GM19455 (cell line): ENCODE data around the gene CDX2.
"Not testable (repeated sequence)": the region's sequence is repeated elsewhere in the genome, so short reads cannot be mapped to it uniquely, and the experiment has no call there.

Experiments used
- ATAC-seq: cut with Tn5 transposase; IDR thresholded peaks from one replicate; pipeline ENCODE4 v1.9.1; 2021; ENCODE audit not compliant: unreplicated experiment

Gene CDX2, protein sequence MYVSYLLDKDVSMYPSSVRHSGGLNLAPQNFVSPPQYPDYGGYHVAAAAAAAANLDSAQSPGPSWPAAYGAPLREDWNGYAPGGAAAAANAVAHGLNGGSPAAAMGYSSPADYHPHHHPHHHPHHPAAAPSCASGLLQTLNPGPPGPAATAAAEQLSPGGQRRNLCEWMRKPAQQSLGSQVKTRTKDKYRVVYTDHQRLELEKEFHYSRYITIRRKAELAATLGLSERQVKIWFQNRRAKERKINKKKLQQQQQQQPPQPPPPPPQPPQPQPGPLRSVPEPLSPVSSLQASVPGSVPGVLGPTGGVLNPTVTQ

DNA sequence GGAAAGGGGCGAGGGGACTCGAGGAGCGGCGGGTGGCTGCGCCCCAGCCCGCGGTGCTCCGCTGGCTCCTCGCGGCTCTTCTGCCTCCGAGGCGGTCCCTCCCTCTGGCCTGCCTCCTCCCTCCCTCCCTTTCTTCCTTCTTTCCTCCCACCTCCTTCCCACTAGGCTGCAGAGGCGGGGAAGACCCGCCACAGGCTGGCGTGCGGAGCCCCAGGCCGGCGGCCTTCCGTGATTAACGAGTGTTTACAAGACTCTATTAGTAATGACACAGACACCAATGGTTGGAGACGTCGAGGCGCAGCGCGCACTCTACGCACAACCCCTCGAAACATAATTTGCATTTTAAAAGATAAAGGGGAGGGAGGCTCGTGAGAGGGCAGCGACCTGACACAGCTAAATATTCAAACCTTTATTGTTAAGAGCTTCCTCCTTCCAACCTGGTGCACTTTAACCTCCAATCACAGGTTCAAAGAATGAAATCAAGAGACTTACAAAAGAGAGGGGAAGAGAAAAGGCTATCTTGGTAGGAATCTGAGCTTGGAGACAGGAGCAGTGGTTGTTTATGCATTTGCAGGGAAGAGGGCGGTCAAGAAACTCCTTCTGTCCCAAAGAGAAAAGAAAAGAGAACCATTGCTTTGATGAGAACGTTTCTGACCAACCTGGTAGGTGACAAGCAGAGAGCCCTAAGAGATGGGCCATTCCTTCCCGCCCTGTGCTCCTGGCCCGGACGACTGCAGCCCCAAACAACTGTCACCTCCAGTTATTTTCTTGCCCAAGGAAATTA is at the start of gene CDX2:
Gene CDX2, minus strand, starts transcription at position 234 of the 784 bp plus-strand sequence. CDS start 309 bp downstream, outside the sequence.
- no peak for ATAC-seq

GRCh38 chr13:28014301-28014700 is 45.2 kb upstream of the CDX2 start:
- ATAC-seq = no peak

DNA sequence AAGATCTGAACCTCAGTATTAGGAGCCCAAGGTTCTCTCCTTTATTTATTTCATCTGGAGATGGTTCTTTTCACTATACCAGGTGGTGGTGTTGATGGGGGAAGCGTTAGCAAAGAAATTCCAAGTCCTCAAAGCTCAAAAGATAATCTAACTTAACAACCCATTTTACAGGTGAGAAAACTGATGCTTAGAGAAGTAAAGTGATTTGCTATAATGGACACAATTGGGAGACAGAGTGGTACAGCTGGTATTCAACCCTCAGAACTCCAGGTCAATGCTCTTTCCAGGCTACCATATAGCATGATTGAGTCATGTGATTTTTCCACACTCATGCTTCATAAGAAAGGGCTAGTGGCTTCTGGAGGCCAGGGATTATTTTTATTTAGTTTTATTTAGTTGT is 44.4 kb upstream of the CDX2 start:
- no peak for ATAC-seq

GRCh38 chr13:28012896-28013295 is 43.8 kb upstream of the CDX2 start:
- ATAC-seq = no peak

- ATAC-seq = no peak
These were observed 43.3 kb upstream of the CDX2 start for GRCh38 chr13:28012383-28012782.

GRCh38 chr13:28010046-28010445 is 40.9 kb upstream of the CDX2 start:
- ATAC-seq = no peak

DNA sequence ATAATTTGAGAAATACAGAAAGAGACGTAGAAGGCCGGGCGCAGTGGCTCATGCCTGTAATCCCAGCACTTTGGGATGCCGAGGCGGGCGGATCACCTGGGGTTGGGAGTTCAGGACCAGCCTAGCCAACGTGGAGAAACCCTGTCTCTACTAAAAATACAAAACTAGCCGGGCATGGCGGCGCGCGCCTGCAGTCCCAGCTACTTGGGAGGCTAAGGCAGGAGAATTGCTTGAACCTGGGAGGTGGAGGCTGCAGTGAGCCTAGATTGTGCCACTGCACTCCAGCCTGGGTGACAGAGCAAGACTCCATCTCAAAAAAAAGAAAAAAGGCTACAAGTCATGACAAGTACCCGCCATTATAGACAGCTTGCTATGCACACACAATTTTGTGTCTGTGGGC is 35.9 kb upstream of the CDX2 start:
- not testable (repeated sequence) for ATAC-seq

- no peak for ATAC-seq
These were observed 34.0 kb upstream of the CDX2 start for GRCh38 chr13:28002886-28003698.

DNA sequence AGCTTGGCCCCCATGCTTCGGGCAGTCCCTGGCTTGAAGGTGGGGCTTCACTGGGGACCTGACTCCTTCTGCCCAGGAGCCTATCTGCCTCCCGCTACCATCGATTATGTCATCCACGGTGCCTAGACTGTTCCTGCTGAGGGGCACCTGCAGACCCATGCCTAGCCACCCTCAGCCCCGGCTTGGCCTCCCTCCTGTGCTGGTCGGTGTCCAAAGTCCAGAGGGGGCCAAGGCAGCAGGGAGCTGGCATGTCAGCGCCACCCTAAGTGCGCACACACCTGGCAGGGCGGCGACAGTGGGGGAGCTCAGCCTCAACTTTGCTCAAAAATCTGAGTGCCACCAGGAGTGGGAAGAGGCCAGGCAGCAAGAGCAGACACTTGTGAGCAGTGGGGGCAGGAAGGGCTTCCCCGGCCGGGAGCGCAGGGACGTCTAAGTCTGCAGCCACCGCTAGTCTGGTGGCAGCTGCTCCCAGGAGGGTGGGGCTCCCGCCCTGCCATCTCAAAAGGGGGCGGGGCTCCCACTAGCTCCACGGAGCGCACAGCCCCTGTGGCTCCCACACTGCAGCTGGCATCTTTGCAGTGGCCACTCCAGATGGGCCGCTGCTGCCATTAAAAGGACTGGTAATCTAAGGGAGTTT is 32.8 kb upstream of the CDX2 start:
- no peak for ATAC-seq

GRCh38 chr13:28001049-28001448 is 31.9 kb upstream of the CDX2 start:
- ATAC-seq = no peak

DNA sequence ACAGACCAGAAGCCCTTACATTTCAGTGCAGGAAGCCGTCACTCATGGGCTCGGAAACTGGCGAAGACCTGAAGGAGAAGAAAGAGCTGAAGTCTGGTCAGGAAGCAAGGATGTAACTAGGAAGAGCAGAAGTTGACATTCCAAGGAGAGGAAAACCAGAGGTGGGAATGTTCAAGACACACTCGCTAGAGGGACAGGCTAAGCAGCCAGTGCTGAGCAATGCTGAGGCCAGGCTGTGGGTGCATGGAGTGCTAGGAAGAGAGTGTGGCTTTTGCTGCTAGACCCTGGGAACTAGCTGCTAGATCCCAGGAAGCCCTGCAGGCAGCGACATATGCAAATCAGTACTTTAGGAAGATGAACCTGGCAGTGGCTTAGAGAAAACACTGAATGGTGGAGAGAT is 31.5 kb upstream of the CDX2 start:
- no peak for ATAC-seq

DNA sequence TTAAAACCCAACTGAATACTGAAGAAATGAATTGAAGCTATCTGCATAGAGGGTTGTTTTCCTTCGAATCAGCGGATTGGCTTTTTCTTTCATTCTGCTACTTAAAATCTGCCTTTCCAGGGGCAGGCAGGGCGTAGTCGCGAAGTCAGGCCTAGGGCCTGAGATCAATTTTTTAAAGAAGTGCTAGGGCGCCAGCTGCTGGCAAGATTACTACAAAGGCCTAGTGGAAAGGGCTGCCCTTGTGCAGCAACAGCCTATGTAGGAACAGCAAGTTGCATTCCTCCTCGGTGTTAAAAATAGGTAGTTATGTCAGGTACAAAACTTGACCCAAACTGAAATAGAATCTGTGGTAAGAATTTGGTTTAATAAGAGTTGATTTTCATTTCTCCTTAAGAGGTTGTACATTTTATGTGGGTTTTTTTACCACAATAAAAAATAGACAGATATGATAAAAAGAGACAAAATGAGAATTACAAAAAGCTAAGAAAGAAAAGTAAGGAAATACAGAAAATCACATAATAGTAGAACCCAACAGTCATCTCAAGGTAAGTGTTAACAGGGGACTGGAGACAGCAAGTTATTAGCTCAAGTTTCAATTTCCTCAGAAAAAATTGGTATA is 28.9 kb upstream of the CDX2 start:
- ATAC-seq = no peak

DNA sequence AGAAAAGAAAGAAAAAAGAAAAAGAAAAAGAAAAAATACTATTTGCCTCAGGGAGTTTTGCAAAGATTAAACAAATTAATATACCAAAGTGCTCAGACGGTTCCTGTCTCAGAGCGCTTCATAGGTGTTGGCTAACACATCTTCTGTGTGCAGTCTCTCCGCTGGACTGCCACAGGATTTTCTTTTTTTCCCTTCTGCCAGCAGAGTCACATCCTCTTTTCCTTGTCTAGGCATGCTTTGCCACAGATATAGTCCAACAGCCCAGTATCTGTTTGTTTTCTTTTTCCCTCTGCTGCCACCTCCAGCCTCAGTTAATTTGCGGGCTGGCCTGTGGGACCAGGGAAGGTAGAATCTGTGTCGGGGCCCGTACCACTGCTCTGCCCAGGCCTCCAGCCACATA is 22.8 kb upstream of the CDX2 start:
- ATAC-seq = no peak

DNA sequence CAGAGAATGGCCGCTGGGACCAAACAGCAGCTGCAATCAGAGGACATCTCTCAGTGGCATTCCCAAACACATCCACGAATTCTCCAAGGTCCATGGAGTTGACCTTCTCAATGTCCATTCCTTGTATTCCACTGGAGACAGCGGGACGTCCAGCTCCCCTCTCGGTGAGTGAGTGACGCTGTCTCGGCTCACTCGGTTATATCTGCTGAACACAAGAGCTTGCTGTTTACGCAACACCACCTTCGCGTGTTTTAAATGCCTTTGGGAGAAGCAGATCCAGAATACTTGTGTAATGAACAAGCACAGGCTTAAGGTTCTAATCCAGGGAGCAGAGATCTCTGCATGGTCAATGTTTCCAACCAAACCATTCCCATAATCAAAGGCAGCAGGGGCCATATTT is 19.4 kb upstream of the CDX2 start, which contains the start of gene URAD:
Gene URAD, minus strand, starts transcription at position 174 of the 400 bp plus-strand sequence. Its CDS starts 56 bp downstream, at position 118.
- ATAC-seq = no peak

- ATAC-seq = no peak
These were observed 16.5 kb upstream of the CDX2 start for GRCh38 chr13:27985600-27985999.

- ATAC-seq = no peak
These were observed 13.2 kb upstream of the CDX2 start for GRCh38 chr13:27982361-27982760.

- no peak for ATAC-seq
These were observed 12.0 kb upstream of the CDX2 start for GRCh38 chr13:27981006-27981708.

GRCh38 chr13:27980280-27980998 is 11.3 kb upstream of the CDX2 start:
- ATAC-seq = no peak

DNA sequence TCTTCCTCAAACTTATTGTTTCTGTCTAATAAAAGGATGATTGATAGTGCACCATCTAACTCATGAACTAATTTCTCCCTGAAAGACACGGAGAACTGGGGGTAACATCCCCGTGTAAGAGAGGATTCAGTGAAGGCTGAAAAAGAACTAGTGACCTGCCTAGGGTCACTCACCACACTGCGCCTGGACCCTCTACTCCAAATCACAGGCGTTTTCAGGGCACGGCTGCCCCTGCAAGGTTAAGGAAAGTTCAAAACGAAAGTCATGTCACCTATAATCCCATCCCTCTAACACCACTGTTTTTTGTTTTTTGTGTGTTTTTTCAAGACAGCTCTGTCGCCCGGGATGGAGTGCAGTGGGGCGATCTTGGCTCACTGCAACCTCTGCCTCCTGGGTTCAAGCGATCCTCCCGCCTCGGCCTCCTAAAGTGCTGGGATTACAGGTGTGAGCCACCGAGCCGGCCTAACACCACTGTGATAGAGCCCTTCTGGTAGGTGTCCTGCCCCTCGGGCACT is 10.7 kb upstream of the CDX2 start:
- no peak for ATAC-seq
